NK-92 (cell line): ENCODE measurements around the gene CHSY1.
A peak's percentile ranks its signal among the peaks of the same experiment; 100 is the strongest.
"Not testable (repeated sequence)": the region's sequence is repeated elsewhere in the genome, so short reads cannot be mapped to it uniquely, and the experiment has no call there.

Source experiments
- DNase-seq: peaks from one replicate; lab custom pipeline; 2025; ENCODE audit not compliant: unreplicated experiment; lab: John Stamatoyannopoulos, UW

Gene CHSY1

DNA sequence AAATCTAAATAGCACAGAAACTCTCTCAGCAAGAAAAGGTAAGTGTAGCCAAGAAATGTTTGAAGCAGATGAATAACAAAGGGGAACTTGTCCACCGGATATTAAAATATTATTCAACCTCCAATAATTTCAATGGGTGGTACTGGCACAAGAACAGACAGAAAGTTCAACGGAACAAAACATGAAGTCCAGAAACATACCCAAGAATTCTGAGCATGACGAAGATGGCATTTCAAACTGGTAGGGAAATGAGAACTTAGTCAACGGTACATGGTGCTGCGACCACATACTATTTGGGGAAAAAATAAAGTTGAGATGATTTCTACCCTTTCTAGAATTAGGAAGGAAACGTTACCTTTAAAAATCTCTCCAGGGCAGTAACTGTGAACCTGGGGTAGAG lies 5.5 kb downstream of the CHSY1 start:
- DNase-seq: no peak

- no peak for DNase-seq
These were observed 6.8 kb downstream of the CHSY1 start for GRCh38 chr15:101244889-101245668.

GRCh38 chr15:101244036-101244781 lies 7.6 kb downstream of the CHSY1 start:
- DNase-seq: no peak

DNA sequence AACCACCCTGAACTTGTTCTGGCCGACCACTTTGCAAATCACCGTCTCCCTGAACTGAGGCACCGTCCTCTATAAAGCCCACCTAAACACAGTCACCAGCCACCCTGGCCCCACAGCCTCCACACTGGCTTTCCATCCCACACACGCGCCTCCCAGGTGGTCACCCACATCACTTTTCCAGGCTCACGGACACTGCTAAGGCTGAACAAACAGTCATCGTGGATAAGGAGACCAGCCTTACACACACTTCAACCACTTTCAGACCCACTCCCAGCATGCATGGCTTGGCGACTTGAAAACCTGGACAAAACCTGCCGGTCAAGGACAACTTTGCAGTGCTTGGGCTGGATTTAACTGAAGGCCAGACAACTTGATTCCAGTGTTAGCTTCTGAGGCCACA lies 8.4 kb downstream of the CHSY1 start:
- no peak for DNase-seq

- no peak for DNase-seq
These were observed 8.9 kb downstream of the CHSY1 start for GRCh38 chr15:101242999-101243336.

DNA sequence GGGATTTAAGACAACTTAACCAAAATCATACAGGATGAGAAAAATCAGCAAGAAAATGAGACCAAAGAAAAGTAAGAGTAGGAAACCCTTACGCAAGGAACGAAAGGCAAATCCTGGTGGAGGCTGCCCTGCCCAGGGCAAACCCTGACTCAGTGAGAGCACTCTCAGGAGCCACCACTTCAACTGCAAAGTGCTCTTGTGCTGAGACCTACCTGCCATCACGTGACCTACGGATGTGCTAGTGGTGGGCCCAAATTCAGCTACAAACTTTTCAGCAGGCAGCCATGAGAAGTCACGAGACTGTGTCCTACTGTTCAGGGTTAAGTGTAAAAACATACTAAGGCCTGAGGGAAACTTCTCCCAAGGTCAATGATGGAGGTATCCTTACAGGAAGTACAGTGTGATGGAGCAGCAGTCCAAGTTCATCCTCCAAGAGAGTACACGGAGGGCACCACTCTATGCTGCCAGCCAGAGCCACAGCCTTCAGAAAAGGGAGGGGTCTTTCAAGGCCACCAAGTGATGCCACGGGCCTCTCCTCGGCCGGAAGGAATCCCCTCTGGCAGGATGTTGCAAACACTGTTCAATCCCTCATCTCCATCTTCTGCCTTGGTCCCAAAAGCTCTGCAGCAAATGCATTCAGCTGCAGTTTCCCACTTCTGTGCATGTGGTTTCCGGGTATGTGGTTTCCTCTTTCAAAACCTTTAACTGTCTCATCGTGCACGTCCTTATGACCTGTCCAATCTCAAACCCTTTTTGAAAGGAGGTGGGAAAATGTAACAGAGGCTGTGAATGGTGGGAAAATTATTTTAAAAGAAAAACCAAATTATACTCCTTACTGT lies 9.5 kb downstream of the CHSY1 start:
- peak; percentile 22 for DNase-seq

- no peak for DNase-seq
These were observed 11.5 kb downstream of the CHSY1 start for GRCh38 chr15:101240358-101240757.

GRCh38 chr15:101239724-101240136 lies 12.1 kb downstream of the CHSY1 start:
- DNase-seq: no peak

DNA sequence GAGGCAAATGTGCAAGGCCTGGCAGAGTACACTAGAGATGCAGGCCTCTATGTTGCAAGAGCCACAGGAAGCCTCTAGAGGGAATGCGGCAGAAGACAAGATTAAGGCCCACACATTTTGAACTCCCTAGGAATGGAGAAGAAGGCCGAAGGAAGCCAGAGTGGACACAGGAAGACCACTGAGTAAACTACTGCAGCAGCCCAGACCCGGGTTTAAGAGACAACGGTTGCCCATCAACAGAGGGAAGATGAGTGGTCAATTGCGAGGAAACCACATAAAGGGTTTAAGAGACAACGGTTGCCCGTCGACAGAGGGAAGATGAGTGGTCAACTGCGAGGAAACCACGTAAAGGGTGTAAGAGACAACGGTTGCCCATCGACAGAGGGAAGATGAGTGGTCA lies 14.6 kb downstream of the CHSY1 start:
- no peak for DNase-seq

DNA sequence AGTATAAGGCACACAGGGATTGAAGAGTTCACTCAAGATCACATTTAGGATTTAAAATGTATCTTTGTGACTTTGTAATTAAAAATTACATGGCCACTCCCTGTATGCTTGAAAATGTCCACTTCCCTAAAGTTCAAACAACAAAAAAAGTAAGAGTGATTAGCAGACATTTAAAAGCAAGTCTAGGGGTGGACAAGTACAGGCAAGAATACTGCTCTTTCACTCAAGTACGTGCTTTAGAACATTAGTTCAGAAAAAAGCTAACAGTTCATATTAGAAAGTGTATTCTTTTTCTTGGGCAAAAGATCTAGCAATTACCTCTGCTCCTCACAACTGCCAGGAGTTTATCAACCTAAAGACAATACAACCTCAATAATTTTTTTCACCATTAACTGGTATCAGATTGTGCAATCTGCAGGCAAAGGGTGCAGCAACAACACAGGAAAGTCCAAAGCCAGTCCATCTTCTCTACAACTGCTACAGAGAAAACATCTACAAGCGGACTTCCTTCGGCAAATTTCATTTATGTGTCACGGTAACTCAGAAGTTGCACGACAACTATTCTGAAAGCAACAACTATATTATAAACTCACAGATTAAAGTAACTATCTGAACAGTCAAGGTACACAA lies 18.1 kb downstream of the CHSY1 start:
- no peak for DNase-seq

GRCh38 chr15:101232677-101233076 lies 19.2 kb downstream of the CHSY1 start:
- DNase-seq: no peak

- no peak for DNase-seq
These were observed 23.5 kb downstream of the CHSY1 start for GRCh38 chr15:101228313-101228712.

DNA sequence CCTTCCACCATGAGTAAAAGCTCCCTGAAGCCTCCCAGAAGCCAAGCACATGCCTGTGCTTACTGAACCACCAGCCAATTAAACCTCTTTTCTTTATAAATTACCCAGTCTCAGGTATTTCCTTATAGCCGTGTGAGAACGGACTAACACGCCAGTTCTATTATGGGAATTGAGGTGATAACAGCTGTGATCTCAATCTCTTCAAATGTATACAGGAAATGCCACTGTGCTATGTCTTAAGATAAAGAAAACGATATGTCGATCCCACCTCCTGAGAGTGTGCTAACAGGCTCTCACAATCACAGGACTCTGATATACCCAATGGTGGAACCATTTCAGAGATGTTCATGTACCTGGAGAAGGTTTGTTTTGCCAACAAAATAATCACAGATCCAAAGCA lies 26.2 kb downstream of the CHSY1 start:
- no peak for DNase-seq

- DNase-seq: no peak
These were observed 29.9 kb downstream of the CHSY1 start for GRCh38 chr15:101221902-101222301.

GRCh38 chr15:101220060-101220459 lies 31.8 kb downstream of the CHSY1 start:
- no peak for DNase-seq

DNA sequence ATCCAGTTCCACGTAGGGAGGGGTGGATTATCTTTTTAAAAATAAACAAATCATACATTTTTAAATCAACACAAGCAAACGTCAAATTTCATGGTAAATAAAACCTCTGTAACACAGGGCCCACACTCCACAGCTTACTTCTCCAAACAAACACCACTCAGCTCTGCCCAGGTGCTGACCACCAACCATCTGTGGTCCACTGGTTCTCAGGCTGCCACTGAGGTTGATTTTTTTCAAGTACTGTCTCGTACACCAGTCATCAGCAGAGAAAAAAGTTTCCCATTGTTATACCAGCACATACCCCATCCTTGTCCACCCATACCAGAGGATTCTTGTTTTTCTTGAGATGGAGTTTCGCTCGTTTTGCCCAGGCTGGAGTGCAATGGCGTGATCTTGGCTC lies 32.4 kb downstream of the CHSY1 start:
- DNase-seq: no peak

- DNase-seq: no peak
These were observed 34.4 kb downstream of the CHSY1 start for GRCh38 chr15:101217446-101217845.

DNA sequence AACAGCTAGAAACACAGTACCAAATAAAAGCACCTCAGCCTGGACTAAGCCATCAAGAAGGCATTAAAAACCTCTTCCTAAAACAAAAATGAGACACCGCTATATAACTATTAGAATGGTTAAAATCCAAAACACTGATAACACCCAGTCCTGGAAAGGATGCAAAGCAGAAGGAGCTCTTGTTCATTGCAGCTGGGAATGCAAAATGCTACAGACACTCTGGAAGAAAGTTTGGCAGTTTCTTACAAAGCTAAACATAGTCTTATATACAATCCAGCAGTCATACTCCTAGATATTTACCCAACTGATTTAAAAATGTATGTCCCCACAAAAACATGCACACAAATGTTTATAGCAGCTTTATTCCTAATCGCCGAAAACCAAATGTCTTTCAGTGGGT lies 35.7 kb downstream of the CHSY1 start:
- no peak for DNase-seq

DNA sequence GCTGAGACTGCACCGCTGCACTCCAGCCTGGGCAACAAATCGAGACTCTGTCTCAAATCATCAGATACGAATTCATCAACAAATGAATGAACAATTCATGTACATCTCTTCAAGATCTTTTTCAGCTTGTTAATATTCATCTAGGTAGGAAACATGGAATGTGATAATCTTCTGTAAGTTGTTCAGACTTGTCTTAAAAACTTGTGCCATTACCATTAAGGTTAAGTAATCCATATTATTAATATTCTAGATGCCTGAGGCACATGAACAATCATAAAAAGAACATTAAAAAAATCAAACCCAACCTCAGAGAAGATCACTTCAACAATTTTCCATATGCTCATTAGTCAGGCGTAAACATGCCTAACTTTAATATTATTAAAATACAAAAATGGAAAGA lies 36.2 kb downstream of the CHSY1 start:
- DNase-seq: no peak

GRCh38 chr15:101214435-101215097 lies 37.3 kb downstream of the CHSY1 start:
- DNase-seq: not testable (repeated sequence)

DNA sequence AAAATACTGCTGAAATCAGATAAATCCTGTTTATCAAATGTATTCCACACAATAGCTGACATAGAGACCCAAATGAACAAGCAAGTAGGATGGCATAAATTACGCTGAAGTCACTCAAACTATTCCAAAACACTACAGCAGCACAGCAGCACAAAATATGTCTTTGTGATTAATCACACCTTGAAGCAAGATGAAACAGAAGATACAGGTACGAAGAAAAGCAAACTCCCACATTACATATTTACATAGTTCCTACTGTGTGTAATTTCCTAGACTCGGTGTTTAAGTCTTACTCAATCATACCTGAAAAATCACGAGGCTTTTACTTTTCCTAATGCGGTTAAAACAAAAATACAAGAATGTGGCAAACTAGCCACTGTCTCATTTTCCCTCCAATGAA lies 38.3 kb downstream of the CHSY1 start:
- DNase-seq: no peak
